ENCODE results near the gene CDK19.

CDK19 gene

GRCh38 chr6:110567957-110568696 is 247.1 kb downstream of the CDK19 start:
- DNase-seq: no peak

- DNase-seq: no peak
Measured at GRCh38 chr6:110566346-110567125, 248.7 kb downstream of the CDK19 start.

- no peak for DNase-seq
Measured at GRCh38 chr6:110564703-110565421, 250.4 kb downstream of the CDK19 start.

GRCh38 chr6:110563711-110564110 is 251.6 kb downstream of the CDK19 start:
- DNase-seq: no peak

- DNase-seq: no peak
Measured at GRCh38 chr6:110562316-110562915, 252.9 kb downstream of the CDK19 start.

- no peak for DNase-seq
Measured at GRCh38 chr6:110561696-110562095, 253.6 kb downstream of the CDK19 start.

- no peak for DNase-seq
Measured at GRCh38 chr6:110561008-110561396, 254.3 kb downstream of the CDK19 start.

- no peak for DNase-seq
Measured at GRCh38 chr6:110560239-110561007, 254.8 kb downstream of the CDK19 start.

Measured in NCI-H1417 treated with DMSO at 0.1 percent for 48 hours (cell line).